ENCODE results near the gene TBC1D24. TPM values are rescaled to one million over a fixed set of nuclear protein-coding genes. Genes with fewer than 3 reads are reported as not detected.

The TBC1D24 gene
- total and polyA plus RNA-seq, 8 donors, result 10.8 to 23.7 (median 18.2) TPM

DNA sequence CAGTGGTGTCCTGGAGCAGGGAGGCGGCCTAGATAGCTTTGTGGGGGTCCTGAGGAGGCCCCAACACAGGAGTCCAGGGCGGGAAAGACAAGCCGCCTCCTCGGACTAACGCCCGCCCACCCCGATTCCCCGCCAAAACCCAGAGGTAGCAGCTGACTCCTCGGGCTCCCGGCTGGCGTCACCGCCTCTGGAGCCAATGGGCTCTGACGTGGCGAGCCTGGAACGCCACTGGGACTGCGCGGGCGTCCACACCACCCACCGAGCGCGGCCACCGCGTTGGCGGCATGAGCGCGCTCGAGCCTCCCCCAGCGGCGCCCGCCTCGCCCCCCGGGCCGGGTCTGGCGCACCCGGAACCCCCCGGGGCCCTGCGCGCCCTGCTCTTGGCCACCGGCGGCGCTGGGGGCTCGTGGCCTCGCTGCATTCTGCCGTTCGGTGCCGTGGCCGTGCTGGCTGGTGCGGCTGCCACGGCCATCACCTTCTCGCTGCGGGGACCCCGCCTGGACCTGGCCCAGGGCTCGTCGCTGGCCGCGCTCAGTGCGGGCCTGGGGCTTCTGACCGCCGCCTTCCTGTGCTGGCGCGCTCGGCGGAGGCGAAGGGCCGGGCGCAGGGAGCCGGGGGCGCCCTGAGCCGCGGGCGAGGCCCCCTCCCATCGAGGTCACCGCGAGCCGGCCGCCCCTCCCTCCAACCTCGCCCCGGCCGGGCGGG lies 7.2 kb upstream of the TBC1D24 start:
- intact Hi-C loops (cut with DNase I), result no loop called here
- H3K27ac ChIP-seq, result no peak overlapping the region
- H3K36me3 ChIP-seq, result no peaks in the 10 kb centered on the region
- 2 to 3% methylated on average over 59 to 80 of the region's 80 CpGs for WGBS, 2 donors
- H3K9me3 ChIP-seq, result no peaks in the 10 kb centered on the region
- TF ChIP-seq, protein P1, sequence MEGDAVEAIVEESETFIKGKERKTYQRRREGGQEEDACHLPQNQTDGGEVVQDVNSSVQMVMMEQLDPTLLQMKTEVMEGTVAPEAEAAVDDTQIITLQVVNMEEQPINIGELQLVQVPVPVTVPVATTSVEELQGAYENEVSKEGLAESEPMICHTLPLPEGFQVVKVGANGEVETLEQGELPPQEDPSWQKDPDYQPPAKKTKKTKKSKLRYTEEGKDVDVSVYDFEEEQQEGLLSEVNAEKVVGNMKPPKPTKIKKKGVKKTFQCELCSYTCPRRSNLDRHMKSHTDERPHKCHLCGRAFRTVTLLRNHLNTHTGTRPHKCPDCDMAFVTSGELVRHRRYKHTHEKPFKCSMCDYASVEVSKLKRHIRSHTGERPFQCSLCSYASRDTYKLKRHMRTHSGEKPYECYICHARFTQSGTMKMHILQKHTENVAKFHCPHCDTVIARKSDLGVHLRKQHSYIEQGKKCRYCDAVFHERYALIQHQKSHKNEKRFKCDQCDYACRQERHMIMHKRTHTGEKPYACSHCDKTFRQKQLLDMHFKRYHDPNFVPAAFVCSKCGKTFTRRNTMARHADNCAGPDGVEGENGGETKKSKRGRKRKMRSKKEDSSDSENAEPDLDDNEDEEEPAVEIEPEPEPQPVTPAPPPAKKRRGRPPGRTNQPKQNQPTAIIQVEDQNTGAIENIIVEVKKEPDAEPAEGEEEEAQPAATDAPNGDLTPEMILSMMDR (IDR thresholded peaks at IDR 0.05), result no peak
- ATAC-seq (peak; percentile 62 to 84 (median 69)), FAIRE-seq (no peak), DNase-seq (peak in 5 of 6 donors; percentile 62 to 83 (median 77))
- H3K27me3 ChIP-seq, result peaks cover 0 to 5% (median 0%) of the 10 kb centered on the region in 4 donors
- H3K4me3 ChIP-seq, result peak overlapping the region; percentile 10 to 58 (median 38)
- peaks cover 0 to 20% (median 0%) of the 10 kb centered on the region in 3 donors for H3K4me1 ChIP-seq

DNA sequence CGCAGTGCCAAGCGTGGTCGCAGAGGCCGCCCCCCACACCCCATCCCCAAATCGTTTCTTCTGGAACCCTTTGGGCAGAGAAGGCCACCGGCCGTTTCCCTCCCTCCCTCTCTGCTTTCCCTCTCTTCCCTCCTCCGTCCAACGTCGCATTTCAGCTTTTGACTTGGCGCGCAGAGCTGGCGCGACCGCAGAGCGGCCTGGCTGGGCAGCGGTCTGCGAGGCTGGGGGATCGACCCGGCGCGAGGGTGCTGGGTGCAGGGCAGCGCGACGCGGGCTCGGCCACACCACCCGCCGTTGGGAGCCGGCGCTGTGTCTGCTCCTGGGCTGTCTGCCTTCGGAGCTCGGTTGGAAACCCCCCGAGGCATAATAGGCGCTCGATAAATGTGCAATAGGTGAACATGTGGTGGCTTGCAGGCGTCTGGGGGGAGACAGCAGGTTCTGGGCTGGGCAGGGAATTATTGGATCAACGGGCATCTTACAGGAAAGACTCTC lies 6.6 kb upstream of the TBC1D24 start:
- DNase-seq (peak in 2 of 6 donors; percentile 19 to 70), FAIRE-seq (no peak), ATAC-seq (peak; percentile 32 to 41 (median 38))
- 3 to 4% methylated on average over 35 to 38 of the region's 38 CpGs for WGBS, 2 donors
- Histone ChIP-seq H3K27ac (no peak overlapping the region), H3K27me3 (peaks cover 0 to 5% (median 0%) of the 10 kb centered on the region in 4 donors), H3K4me3 (peak overlapping the region; percentile 10 to 58 (median 38)), H3K9me3 (no peaks in the 10 kb centered on the region), H3K4me1 (peaks cover 0 to 22% (median 0%) of the 10 kb centered on the region in 3 donors), H3K36me3 (no peaks in the 10 kb centered on the region)
- TF ChIP-seq, protein P1 (IDR thresholded peaks at IDR 0.05), result no peak
- intact Hi-C loops (cut with DNase I), result no loop called here

DNA sequence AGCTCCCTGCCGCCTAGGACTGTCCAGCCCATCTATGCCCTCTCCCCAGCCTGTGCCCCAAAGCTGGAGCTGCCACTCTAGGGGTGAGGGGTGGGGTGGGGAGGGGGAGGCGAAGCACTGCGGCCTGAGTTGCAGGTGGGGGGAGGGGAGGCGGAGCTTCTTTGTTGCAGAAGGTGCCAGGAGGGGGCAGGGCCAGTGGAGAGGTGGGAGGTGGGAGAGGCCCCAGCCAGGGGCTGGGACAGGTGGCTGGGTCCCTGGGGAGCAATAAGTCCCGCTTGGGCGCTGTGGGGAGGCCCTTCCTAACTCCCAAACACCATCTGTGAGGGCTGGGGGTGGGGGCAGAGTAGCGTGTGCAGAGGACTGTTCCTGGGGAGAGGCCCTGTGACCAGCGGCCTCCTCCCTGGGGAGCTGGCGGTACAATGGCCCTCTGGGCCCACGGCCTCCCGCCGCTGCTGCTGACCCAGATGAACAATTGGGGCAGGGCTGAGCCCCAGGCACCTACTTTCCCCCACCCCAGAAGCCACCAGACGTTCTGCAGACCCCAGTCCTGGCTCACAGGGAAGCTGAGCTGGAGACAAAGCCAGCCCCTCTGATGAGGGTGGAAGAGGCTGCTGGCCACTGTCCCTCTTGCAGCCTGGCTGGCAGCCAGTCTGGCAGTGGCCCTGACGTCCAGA lies 6.1 kb upstream of the TBC1D24 start:
- Histone ChIP-seq H3K4me1 (peaks cover 0 to 23% (median 0%) of the 10 kb centered on the region in 3 donors), H3K27ac (no peak overlapping the region), H3K9me3 (no peaks in the 10 kb centered on the region), H3K27me3 (peaks cover 0 to 5% (median 0%) of the 10 kb centered on the region in 4 donors), H3K36me3 (no peaks in the 10 kb centered on the region), H3K4me3 (no peak overlapping the region)
- FAIRE-seq (no peak), ATAC-seq (peak in 2 of 4 donors; percentile 3 to 19), DNase-seq (peak in 1 of 6 donors; percentile 21)
- 35 to 44% methylated on average over 10 to 14 of the region's 14 CpGs for WGBS, 2 donors
- intact Hi-C loops (cut with DNase I), result no loop called here
- TF ChIP-seq, protein P1 (IDR thresholded peaks at IDR 0.05), result no peak

DNA sequence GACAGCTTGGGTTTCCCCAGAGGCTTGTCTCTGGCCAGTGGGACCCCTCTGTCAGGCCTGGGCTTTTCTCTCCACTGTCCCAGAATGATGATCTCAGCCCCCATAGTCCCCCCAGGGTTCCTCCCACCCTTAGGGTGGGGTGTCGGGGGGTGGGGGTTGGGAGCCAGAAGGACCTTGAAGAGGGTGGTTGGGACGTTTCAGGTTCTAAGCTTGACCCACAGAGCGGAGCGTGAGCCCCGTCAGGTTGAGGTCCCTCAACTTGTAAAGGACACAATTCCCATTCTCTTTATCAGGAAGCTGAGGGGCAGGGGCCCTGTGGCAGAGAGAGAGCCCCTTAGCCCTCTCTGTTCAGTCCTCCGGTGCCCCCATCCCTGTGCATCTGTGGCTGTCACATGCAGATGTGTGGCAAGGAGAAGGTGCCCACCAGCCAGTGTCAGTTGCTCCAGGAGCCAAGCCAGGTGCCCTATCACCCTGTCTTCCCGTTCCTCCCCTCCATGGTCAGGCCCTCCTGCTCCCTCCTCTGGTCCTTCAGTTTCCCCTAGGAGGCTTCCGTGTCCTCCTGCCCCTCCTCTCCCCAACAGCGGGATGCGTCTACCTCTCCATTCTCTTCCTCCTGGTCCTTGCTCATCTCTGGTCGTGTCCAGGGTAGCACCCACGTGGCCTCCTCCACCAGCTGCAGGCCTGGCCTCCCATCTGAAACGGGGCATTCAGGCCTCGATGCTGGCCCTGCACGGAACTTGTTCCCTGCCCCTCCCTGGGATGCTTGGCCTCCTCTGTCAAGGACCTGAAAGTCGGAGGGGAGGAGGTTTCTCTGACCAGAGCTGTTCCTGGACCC lies 5.3 kb upstream of the TBC1D24 start:
- FAIRE-seq (no peak), ATAC-seq (no peak), DNase-seq (no peak)
- H3K27ac ChIP-seq, result no peak overlapping the region
- H3K9me3 ChIP-seq, result no peaks in the 10 kb centered on the region
- H3K4me1 ChIP-seq, result peaks cover 0 to 23% (median 0%) of the 10 kb centered on the region in 3 donors
- TF ChIP-seq, protein P1 (IDR thresholded peaks at IDR 0.05), result no peak
- WGBS, 2 donors, result 58 to 70% methylated on average over 16 of the region's 16 CpGs
- H3K4me3 ChIP-seq, result no peak overlapping the region
- H3K36me3 ChIP-seq, result no peaks in the 10 kb centered on the region
- H3K27me3 ChIP-seq, result peaks cover 0 to 5% (median 0%) of the 10 kb centered on the region in 4 donors
- intact Hi-C loops (cut with DNase I), result no loop called here
